ENCODE data around the gene EPS8.

GRCh38 chr12:15649347-15649746 lies 139.8 kb downstream of the EPS8 start:
- no peak for TF ChIP-seq CTCF (IDR thresholded peaks at IDR 0.05)
- TF ChIP-seq POLR2A (IDR thresholded peaks at IDR 0.05), result no peak

Measured in stomach (tissue), 4 donors.